ENCODE measurements around the gene ATP23. TPM values are rescaled to one million over a fixed set of nuclear protein-coding genes. Genes with fewer than 3 reads are reported as not detected.

The ATP23 gene, protein sequence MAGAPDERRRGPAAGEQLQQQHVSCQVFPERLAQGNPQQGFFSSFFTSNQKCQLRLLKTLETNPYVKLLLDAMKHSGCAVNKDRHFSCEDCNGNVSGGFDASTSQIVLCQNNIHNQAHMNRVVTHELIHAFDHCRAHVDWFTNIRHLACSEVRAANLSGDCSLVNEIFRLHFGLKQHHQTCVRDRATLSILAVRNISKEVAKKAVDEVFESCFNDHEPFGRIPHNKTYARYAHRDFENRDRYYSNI
- total RNA-seq, result 6.2 TPM
- long read RNA-seq, partial matches to known transcripts, result 0 of 2 reads
- long read RNA-seq, other reads (novel, unspliced or antisense), result 0 of 2 reads

GRCh38 chr12:57941165-57941894 is at the start of gene ATP23:
Gene ATP23 (plus strand): TSS chr12:57941567. CDS start chr12:57941702, 135 bp downstream.
- intact Hi-C loops (cut with DNase I), result no loop called here
- peak; percentile 96 for DNase-seq (ENCODE audit: low spot score)

DNA sequence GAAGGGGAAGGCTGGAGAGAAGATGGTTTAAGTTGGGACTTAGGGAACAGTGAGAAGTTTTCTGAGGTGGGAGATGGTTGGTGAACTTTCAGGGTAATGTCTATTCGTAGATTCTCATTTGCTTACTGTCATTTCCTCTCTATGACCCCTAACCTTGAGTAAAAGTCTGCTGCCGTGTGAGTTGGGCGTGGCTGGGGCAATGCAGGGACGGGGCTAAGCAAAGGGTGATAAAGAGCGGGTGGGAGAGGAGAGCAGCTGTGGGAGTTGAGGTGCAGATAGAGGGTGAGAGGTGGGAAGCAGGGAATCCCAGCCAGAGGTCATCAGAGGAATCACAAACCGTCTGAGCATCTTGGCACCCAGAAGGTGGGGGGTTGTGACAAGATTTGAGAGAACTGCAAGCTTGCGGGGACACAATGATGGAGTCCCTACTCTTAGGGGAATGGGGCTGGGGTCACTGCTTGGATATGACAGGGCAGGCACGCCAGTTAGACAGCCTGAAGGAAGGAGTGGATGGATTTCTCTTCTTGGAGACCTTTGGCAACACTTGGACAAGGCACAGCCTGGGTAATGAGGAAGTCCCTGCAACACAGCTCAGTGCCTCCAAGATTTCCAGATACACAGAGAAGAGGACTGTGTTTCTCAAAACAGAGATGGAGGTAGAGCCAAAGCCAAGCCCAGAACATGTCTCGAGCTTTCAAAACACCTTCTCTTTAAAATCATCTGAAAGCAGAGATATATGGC is 49.0 kb upstream of the ATP23 start:
- DNase-seq (ENCODE audit: low spot score), result no peak
- intact Hi-C loops (cut with DNase I), result no loop called here

- peak; percentile 93 for DNase-seq (ENCODE audit: low spot score)
- intact Hi-C loops (cut with DNase I), result loop anchor here (1.0 to 2.0 kb wide), 2 partner anchors 28 to 55 kb away; no protein-coding TSS in a partner anchor
Measured at GRCh38 chr12:57893431-57894353, 47.7 kb upstream of the ATP23 start.

DNA sequence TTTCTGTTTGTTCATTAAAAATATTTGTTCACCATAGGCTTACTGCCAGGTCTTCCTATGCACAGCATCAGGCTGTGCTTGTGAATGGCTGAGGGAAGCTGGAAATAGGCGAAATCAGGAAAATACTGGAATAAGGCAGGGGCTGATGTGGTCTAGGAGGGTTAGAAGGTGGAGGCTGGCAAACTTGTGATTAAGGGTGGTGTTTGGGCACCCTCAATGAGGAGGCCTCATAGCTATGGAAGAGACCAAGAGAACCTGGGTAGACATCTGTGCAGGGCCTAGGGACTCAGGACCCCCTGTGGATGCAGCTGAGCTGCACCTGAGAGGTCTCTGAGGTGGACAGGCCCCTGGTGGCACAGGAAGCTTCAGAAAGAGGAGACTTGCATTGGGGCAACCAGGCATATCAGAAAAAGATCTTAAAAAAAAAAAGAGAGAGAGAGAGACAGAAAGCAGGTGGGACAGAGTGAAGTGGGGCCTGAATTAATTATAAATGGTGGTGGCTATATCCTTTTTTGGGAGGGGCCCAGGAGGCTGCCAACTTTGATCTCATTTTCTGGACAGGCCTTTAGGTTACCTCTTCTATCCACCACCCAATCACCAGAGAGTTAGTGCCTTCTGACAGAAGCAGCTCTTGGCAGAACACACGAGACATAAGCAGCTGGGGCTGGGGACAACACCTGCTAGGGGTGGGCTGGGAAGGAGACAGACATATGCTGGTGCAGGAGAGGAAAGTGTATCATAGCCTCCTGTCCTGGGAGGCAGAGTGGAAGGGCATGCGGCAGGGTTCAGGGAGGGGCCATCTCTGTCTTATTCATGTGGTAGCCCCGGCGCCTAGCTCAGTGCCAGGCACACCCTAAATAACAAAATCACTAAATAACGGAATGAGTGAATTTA is 46.7 kb upstream of the ATP23 start:
- DNase-seq (ENCODE audit: low spot score), result no peak
- intact Hi-C loops (cut with DNase I), result loop anchor here (2.0 kb wide), 1 partner anchor 56 kb away; no protein-coding TSS in a partner anchor

DNA sequence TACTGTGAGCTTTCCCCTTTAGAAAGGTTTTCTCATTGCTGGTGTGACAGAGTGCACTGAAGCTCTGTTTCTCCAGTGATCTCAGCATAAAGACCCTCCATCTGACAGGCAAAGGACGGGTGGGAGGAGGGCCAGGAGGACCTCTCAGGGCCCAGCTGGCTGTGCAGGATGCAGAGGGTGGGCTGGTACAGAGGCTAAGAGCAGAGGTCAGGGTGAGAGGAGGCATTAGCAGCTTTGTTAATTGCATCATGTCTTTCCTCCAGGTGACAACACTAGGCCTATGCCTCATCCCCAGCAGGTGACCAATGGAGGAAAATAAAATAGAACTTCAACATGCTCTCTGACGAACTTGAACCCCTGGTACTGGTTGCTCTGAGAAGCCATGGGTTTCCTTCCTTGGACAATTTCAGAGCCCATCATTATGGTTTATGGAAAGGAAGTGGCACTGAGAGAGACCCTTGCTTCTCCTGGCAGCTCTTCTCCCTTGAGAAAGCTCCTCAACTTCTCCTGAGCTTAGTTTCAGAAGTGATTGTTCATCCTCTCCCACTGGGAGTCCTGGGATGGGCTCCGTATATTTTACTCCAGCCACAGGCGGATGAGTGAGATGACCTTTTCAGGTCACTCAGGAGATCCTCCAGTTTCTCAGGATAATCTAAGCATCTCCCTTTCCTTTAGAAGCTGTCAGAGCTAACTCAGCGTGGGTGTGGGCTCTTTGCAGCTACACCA is 45.8 kb upstream of the ATP23 start:
- intact Hi-C loops (cut with DNase I), result loop anchor here (2.0 kb wide), 3 partner anchors 49 to 65 kb away; partner anchors contain the start of gene CTDSP2
- DNase-seq (ENCODE audit: low spot score), result no peak

GRCh38 chr12:57896115-57896433 is 45.3 kb upstream of the ATP23 start:
- no peak for DNase-seq (ENCODE audit: low spot score)
- intact Hi-C loops (cut with DNase I), result loop anchor here (2.0 kb wide), 2 partner anchors 49 to 65 kb away; partner anchors contain the start of gene CTDSP2

- DNase-seq (ENCODE audit: low spot score), result peak; percentile 88
- intact Hi-C loops (cut with DNase I), result loop anchor here (2.0 kb wide), 2 partner anchors 50 to 66 kb away; partner anchors contain the start of gene CTDSP2
Measured at GRCh38 chr12:57896434-57897201, 44.7 kb upstream of the ATP23 start.

GRCh38 chr12:57897286-57897974 is 43.9 kb upstream of the ATP23 start:
- intact Hi-C loops (cut with DNase I), result loop anchor here (2.0 kb wide), 2 partner anchors 51 to 67 kb away; partner anchors contain the start of gene CTDSP2
- no peak for DNase-seq (ENCODE audit: low spot score)

- intact Hi-C loops (cut with DNase I), result no loop called here
- DNase-seq (ENCODE audit: low spot score), result no peak
Measured at GRCh38 chr12:57898308-57898970, 42.9 kb upstream of the ATP23 start.

GRCh38 chr12:57899010-57899662 is 42.2 kb upstream of the ATP23 start:
- intact Hi-C loops (cut with DNase I), result no loop called here
- peak; percentile 81 for DNase-seq (ENCODE audit: low spot score)

- intact Hi-C loops (cut with DNase I), result no loop called here
- DNase-seq (ENCODE audit: low spot score), result no peak
Measured at GRCh38 chr12:57902478-57902969, 38.8 kb upstream of the ATP23 start.

- no peak for DNase-seq (ENCODE audit: low spot score)
- intact Hi-C loops (cut with DNase I), result loop anchor here (2.0 kb wide), 1 partner anchor 102 kb away; no protein-coding TSS in a partner anchor
Measured at GRCh38 chr12:57904426-57904825, 36.9 kb upstream of the ATP23 start.

DNA sequence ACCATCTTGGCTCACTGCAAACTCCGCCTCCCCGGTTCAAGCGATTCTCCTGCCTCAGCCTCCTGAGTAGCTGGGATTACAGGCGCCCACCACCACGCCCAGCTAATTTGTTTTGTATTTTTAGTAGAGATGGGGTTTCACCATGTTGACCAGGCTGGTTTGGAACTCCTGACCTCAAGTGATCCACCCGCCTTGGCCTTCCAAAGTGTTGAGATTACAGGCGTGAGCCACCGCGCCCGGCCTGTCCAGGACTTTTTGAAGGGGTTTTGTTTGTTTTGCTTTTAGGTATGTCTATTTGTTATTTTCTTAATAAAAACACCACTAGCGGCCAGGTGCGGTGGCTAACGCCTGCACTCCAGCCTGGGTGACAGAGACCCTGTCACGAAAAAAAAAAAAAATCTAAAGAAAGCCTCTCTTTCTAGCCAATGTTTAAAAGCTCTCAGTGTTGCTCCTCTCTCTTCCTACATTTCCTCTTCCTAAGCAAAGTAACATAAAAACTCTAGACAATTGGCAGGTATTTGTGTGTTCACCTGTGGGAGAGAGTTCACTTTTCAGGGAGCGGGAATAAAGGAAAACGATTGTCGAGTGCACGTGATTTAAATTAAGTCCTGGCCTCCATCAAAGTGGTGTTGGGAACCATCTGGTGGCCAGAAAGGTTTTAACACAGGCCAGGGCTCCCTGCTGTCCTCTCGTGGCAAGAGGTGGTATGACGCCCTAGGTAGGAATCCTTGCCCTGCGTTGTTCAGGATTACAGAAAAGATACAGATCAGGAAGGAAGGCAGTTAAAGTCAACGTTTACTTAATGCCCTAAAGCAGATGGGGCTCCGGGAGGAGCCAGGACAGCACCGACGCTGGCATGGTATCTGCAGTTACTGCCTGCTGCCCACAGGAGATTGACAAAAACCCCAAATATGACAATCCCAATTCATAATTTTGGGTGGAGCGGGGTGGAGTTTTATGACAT is 36.2 kb upstream of the ATP23 start:
- DNase-seq (ENCODE audit: low spot score), result peak; percentile 91
- intact Hi-C loops (cut with DNase I), result loop anchor here (1.0 to 2.0 kb wide), 2 partner anchors 74 to 102 kb away; no protein-coding TSS in a partner anchor

Data from cardiac septum (tissue), 1 donor.